Ovary (tissue), 9 donors: ENCODE data around the gene PTPRN2. TPM values are rescaled to one million over a fixed set of nuclear protein-coding genes. Genes with fewer than 3 reads are reported as not detected.

Experiments
- DNase-seq, 5 donors: peaks; one replicate each; pipeline ENCODE4 v3.0.0-alpha.2; 2019 to 2020
- H3K27ac ChIP-seq, 2 donors: fragments of 200-600 bp; one replicate each; pipeline versions ENCODE4 v1.5.1 to v1.8.0; 2019 to 2022
- H3K27me3 ChIP-seq: fragments of 200-600 bp; one replicate; pipeline ENCODE4 v1.8.0; 2022
- H3K36me3 ChIP-seq: fragments of 200-600 bp; sonication (generic); one replicate; pipeline ENCODE4 v1.5.1; 2019
- H3K4me1 ChIP-seq: one replicate; pipeline ENCODE4 v1.8.1; 2013; ENCODE audit warnings: mild to moderate bottlenecking, moderate library complexity; ENCODE audit not compliant: insufficient read depth
- H3K4me3 ChIP-seq: fragments of 200-600 bp; sonication (generic); one replicate; pipeline ENCODE4 v1.5.1; 2017
- H3K9me3 ChIP-seq, 2 donors: fragments of 200-600 bp in 1 of 2; sonication (generic) in 1 of 2; one replicate each; pipeline versions ENCODE4 v1.5.1 to v1.8.1; 2013 to 2019; ENCODE audit warnings: mild to moderate bottlenecking in 1 of 2, moderate library complexity in 1 of 2
- CTCF ChIP-seq, 3 donors: fragments of 450-650 bp in 2 of 3; fragments of 200-600 bp in 1 of 3; IDR thresholded peaks; one replicate each; pipeline versions ENCODE4 v1.5.1 to v1.8.0; 2016 to 2022; ENCODE audit warnings: antibody characterized with exemption in 3 of 3, mild to moderate bottlenecking in 1 of 3
- EP300 ChIP-seq: sonication (generic); formaldehyde crosslinking; IDR thresholded peaks from one replicate; pipeline ENCODE4 v1.6.1; 2017; ENCODE audit warnings: antibody characterized with exemption
- POLR2A ChIP-seq: fragments of 450-650 bp; IDR thresholded peaks from one replicate; pipeline ENCODE4 v1.6.1; 2017; ENCODE audit warnings: antibody characterized with exemption, mild to moderate bottlenecking, moderate library complexity
- WGBS, 3 donors: extraction: QIAGEN DNeasy Blood & Tissue Kit in 1 of 3; methylation state at CpG; one replicate each; pipeline versions ENCODE4 v1.1.5 to v1.1.7; 2013 to 2017; 5-methylcytosine and 5-hydroxymethylcytosine counted together
- intact Hi-C, 4 donors: fragments of 100-400 bp; cut with DNase I; formaldehyde crosslinking; loops; one replicate each; pipeline versions ENCODE4 v1.11.0 to v1.15.1; 2022 to 2023
- polyA plus RNA-seq, 2 donors: library from polyadenylated mRNA; stranded (reverse); fragments of 200-250 nt in 1 of 2; fragments of 350-450 nt in 1 of 2; fragmentation: Illumina TruSeq in 1 of 2; extraction: RNeasy Lipid Tissue Mini Kit (QIAGEN cat#74804) in 1 of 2; gene quantifications; one replicate each; pipeline ENCODE4 v1.2.3, GENCODE V29; 2013 to 2014
- total RNA-seq, 7 donors: library from RNA; depleted of rRNA in 2 of 7; stranded (reverse); fragments of >200 nt in 2 of 7; fragmentation: NEBNext Ultra II Directional in 3 of 7; extraction: Animal tissue kit (Norgen Biotek cat#: 25700) in 3 of 7; gene quantifications; one replicate each; pipeline versions ENCODE4 v1.1.0 to v1.2.4, GENCODE V29; 2016 to 2023
- donor health status: DM: no; HTN: no; CAD: no; lungs with moderate emphysema.
- donor health status: DM: no; HTN: no; CAD: no.
- donor health status: Bipolar disorder and iron deficiency.
- donor health status: DM: yes; HTN: yes; CAD: no.
- donor health status: DM: no; HTN: no; CAD: no.
- donor health status: DM: yes; HTN: yes; CAD: no.

PTPRN2 gene
- total and polyA plus RNA-seq, 9 donors: 3.5 to 11.1 (median 5.9) TPM

- no peak overlapping the region for H3K4me3 ChIP-seq
- H3K9me3 ChIP-seq: no peaks in the 10 kb centered on the region
- H3K4me1 ChIP-seq: no peaks in the 10 kb centered on the region
- no peaks in the 10 kb centered on the region for H3K27me3 ChIP-seq
- no peaks in the 10 kb centered on the region for H3K36me3 ChIP-seq
- no peak for TF ChIP-seq EP300
- no peak for TF ChIP-seq POLR2A
- no peak for TF ChIP-seq CTCF (IDR thresholded peaks at IDR 0.05)
- intact Hi-C loops: no loop called here
- H3K27ac ChIP-seq: no peak overlapping the region
- WGBS, 3 donors: 69 to 79% (median 72%) methylated on average over 14 of the region's 14 CpGs
- DNase-seq: no peak
Measured at GRCh38 chr7:158302274-158303070, 285.2 kb downstream of the PTPRN2 start.

- Histone ChIP-seq H3K4me3 (no peak overlapping the region), H3K27me3 (no peaks in the 10 kb centered on the region), H3K9me3 (no peaks in the 10 kb centered on the region), H3K27ac (no peak overlapping the region), H3K4me1 (no peaks in the 10 kb centered on the region), H3K36me3 (no peaks in the 10 kb centered on the region)
- WGBS, 3 donors: 39 to 51% (median 48%) methylated on average over 10 of the region's 10 CpGs
- DNase-seq: no peak
- TF ChIP-seq CTCF (IDR thresholded peaks at IDR 0.05) (no peak), POLR2A (no peak), EP300 (no peak)
- intact Hi-C loops: no loop called here
Measured at GRCh38 chr7:158301207-158301606, 286.4 kb downstream of the PTPRN2 start.

DNA sequence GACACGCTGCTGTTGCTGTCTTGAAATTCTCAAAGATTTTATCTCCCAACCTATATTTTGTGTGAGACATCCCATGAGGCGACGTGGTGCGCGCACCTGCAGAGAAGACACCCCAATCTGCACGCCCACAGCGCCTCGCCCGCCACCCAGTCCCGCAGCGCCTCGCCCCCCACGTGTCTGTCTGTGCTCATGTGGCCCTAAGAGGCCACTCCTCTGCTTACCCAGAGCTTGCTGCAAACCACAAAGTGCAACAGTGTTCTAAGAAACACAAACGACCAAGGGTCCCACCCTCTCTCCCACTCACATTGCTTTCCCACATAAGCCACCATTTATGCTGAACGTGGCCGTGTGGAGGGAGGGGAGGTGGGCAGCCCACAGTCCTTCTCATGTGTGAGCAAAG lies 287.2 kb downstream of the PTPRN2 start:
- no peak for DNase-seq
- intact Hi-C loops: no loop called here
- 82 to 89% (median 83%) methylated on average over 16 of the region's 16 CpGs for WGBS, 3 donors
- H3K4me1 ChIP-seq: no peaks in the 10 kb centered on the region
- TF ChIP-seq CTCF (IDR thresholded peaks at IDR 0.05) (no peak), POLR2A (no peak), EP300 (no peak)
- H3K36me3 ChIP-seq: no peaks in the 10 kb centered on the region
- H3K4me3 ChIP-seq: no peak overlapping the region
- H3K27ac ChIP-seq: no peak overlapping the region
- no peaks in the 10 kb centered on the region for H3K9me3 ChIP-seq
- H3K27me3 ChIP-seq: no peaks in the 10 kb centered on the region

DNA sequence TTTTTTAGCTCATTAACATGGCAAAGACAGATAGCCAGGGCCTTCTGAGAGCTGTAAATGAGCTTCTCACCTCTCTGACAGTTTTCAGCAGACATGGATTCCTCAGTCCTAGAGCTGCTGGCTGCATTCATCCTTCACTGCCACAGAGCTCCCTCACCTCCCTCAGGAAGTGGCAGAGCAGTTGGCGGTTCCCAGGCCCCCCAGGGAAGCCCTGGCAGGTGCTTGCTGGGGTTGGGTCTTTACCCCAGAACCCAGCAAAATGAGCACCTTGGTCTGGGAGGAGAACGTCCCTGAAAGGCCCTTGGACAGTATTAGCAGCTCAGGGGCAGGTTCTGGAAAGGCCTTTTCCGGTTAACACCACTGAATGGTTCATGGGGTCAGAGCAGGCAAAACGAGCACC lies 288.0 kb downstream of the PTPRN2 start:
- H3K4me3 ChIP-seq: no peak overlapping the region
- no peak for DNase-seq
- no peaks in the 10 kb centered on the region for H3K4me1 ChIP-seq
- WGBS, 3 donors: 56 to 75% (median 62%) methylated on average over 4 of the region's 4 CpGs
- no peak overlapping the region for H3K27ac ChIP-seq
- no peaks in the 10 kb centered on the region for H3K36me3 ChIP-seq
- TF ChIP-seq CTCF (IDR thresholded peaks at IDR 0.05): no peak
- TF ChIP-seq EP300: no peak
- TF ChIP-seq POLR2A: no peak
- intact Hi-C loops: loop anchor here in 1 of 4 donors (10.0 kb wide), 1 partner anchor 55 kb away; no protein-coding TSS in a partner anchor
- no peaks in the 10 kb centered on the region for H3K27me3 ChIP-seq
- no peaks in the 10 kb centered on the region for H3K9me3 ChIP-seq
